Neural cell (in vitro differentiated cells): Measurements from ENCODE around the gene MYEF2. TPM values are rescaled to one million over a fixed set of nuclear protein-coding genes. Genes with fewer than 3 reads are reported as not detected.

ENCODE experiments used
- H2AFZ ChIP-seq: fragments of 200-600, 300-800 bp; sonication (generic), shearing (Covaris generic); 2 replicates; pipeline ENCODE4 v1.6.0; 2014; ENCODE audit warnings: low read depth, mild to moderate bottlenecking, antibody characterized with exemption, low read length, moderate library complexity
- H3F3A ChIP-seq: fragments of 200-600 bp; shearing (Covaris generic); 2 replicates; pipeline ENCODE4 v1.6.1; 2016; ENCODE audit warnings: mild to moderate bottlenecking, moderate library complexity, mixed read lengths, antibody characterized with exemption, low read length; ENCODE audit not compliant: insufficient read depth, poor library complexity, severe bottlenecking
- H3K27ac ChIP-seq: fragments of 200-600, 300-800 bp; sonication (generic), shearing (Covaris generic); 2 replicates; pipeline ENCODE4 v1.5.1; 2014; ENCODE audit warnings: mild to moderate bottlenecking, low read length, moderate library complexity
- H3K27me3 ChIP-seq: fragments of 300-800, 200-600 bp; sonication (generic), shearing (Covaris generic); 2 replicates; pipeline ENCODE4 v1.6.0; 2014; ENCODE audit warnings: mild to moderate bottlenecking, low read depth, low read length, moderate library complexity; ENCODE audit not compliant: insufficient read depth
- H3K36me3 ChIP-seq: fragments of 300-800, 200-600 bp; sonication (generic), shearing (Covaris generic); 2 replicates; pipeline ENCODE4 v1.5.1; 2014; ENCODE audit warnings: mild to moderate bottlenecking, antibody characterized with exemption, low read length, moderate library complexity; ENCODE audit not compliant: insufficient read depth
- H3K4me2 ChIP-seq: fragments of 300-800, 200-600 bp; sonication (generic), shearing (Covaris generic); 2 replicates; pipeline ENCODE4 v1.6.0; 2014; ENCODE audit warnings: mild to moderate bottlenecking, low read length
- H3K4me3 ChIP-seq: fragments of 300-800, 200-600 bp; sonication (generic), shearing (Covaris generic); 2 replicates; pipeline ENCODE4 v1.5.1; 2014; ENCODE audit warnings: mild to moderate bottlenecking, low read length, moderate library complexity
- H3K79me2 ChIP-seq: fragments of 200-600 bp; shearing (Covaris generic); replicated peaks from 2 replicates; pipeline ENCODE4 v1.6.0; 2014; ENCODE audit warnings: mild to moderate bottlenecking, low read length, moderate library complexity; ENCODE audit not compliant: insufficient read depth
- H3K9ac ChIP-seq: fragments of 300-800, 200-600 bp; sonication (generic), shearing (Covaris generic); 2 replicates; pipeline ENCODE4 v1.6.1; 2016; ENCODE audit warnings: mild to moderate bottlenecking, low read length, mixed read lengths
- H3K9me2 ChIP-seq: fragments of 200-600 bp; shearing (Covaris generic); 2 replicates; pipeline ENCODE4 v1.6.1; 2016; ENCODE audit warnings: mild to moderate bottlenecking, low read length, mixed read lengths; ENCODE audit not compliant: insufficient read depth
- H3K9me3 ChIP-seq: fragments of 200-600, 300-800 bp; sonication (generic), shearing (Covaris generic); 2 replicates; pipeline ENCODE4 v1.6.1; 2016; ENCODE audit warnings: mild to moderate bottlenecking, mixed run types, low read length, moderate library complexity, mixed read lengths
- H4K20me1 ChIP-seq: fragments of 200-600 bp; shearing (Covaris generic); 2 replicates; pipeline ENCODE4 v1.6.1; 2016; ENCODE audit warnings: mild to moderate bottlenecking, mixed run types; ENCODE audit not compliant: insufficient read depth
- CTCF ChIP-seq: fragments of 450-650 bp; IDR thresholded peaks from 2 replicates; pipeline ENCODE4 v1.5.1; 2014; ENCODE audit warnings: antibody characterized with exemption, mild to moderate bottlenecking, moderate library complexity; ENCODE audit not compliant: poor library complexity, severe bottlenecking
- EP300 ChIP-seq: fragments of 450-650 bp; conservative IDR thresholded peaks from 2 replicates; pipeline ENCODE4 v1.6.1; 2014; ENCODE audit warnings: antibody characterized with exemption, mild to moderate bottlenecking, moderate library complexity; ENCODE audit not compliant: poor library complexity, severe bottlenecking
- EZH2 ChIP-seq: fragments of 200-600, 300-800 bp; shearing (Covaris generic), sonication (generic); IDR thresholded peaks from 2 replicates; pipeline ENCODE4 v1.6.1; 2014; ENCODE audit warnings: antibody characterized with exemption, low read length, borderline replicate concordance, mild to moderate bottlenecking; ENCODE audit not compliant: insufficient read depth, poor library complexity, severe bottlenecking
- MXI1 ChIP-seq: fragments of 450-650 bp; conservative IDR thresholded peaks from 2 replicates; pipeline ENCODE4 v1.6.1; 2014; ENCODE audit warnings: antibody characterized with exemption, mild to moderate bottlenecking; ENCODE audit not compliant: poor library complexity, severe bottlenecking
- POLR2AphosphoS5 ChIP-seq: IDR thresholded peaks from 2 replicates; pipeline ENCODE4 v1.6.1; 2012
- RAD21 ChIP-seq: fragments of 450-650 bp; conservative IDR thresholded peaks from 2 replicates; pipeline ENCODE4 v1.6.1; 2014; ENCODE audit warnings: antibody characterized with exemption, mild to moderate bottlenecking, moderate library complexity
- REST ChIP-seq: IDR thresholded peaks from 2 replicates; pipeline ENCODE4 v1.6.1; 2012; ENCODE audit warnings: borderline replicate concordance
- SMC3 ChIP-seq: fragments of 450-650 bp; conservative IDR thresholded peaks from 2 replicates; pipeline ENCODE4 v1.6.1; 2014; ENCODE audit warnings: antibody characterized with exemption, mild to moderate bottlenecking, moderate library complexity; ENCODE audit not compliant: poor library complexity
- TAF1 ChIP-seq: IDR thresholded peaks from 2 replicates; pipeline ENCODE4 v1.6.1; 2012; ENCODE audit warnings: low read depth
- polyA plus RNA-seq: library from polyadenylated mRNA; depleted of rRNA; stranded (reverse); fragments of >200 nt; gene quantifications from 2 replicates; pipeline ENCODE4 v1.2.3, GENCODE V29; 2014

Gene MYEF2
- polyA plus RNA-seq, 1 donor from 2014 or later: 176 TPM

DNA sequence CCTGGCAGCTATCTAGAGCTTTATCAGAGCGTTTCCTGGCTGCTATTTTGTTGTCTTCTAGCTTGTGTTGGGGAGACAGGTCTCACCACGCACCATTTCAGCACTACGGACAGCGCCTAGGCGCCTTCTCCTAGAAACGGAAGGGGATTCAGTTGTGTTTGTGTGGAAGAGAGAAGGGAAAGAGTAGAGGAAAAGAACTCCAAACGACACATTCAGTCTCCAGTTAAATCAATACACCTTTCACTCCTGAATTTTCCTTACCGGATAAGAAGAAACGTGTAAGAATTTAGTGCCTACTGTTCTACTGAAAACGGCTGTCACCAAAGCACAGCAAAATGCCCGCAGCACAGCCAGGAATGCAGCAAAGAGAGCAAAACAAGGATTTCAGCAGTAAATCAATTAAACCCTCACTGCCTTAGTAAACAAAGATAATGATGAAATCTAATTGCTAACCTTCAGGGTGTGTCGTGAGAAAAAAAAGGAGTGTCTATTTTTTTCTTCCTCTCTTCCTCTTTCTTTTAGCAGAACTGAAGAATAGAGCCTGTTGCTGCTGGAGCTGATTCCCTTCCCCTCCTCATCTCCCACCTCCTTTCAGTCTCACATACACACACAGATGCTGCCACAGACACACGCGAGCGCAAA, 13.0 kb upstream of the MYEF2 start:
- Histone ChIP-seq H3K79me2 (no peaks in the 10 kb centered on the region), H3K4me3 (peak overlapping the region; percentile 72), H4K20me1 (no peaks in the 10 kb centered on the region), H2AFZ (peak overlapping the region; percentile 61), H3K9me3 (no peaks in the 10 kb centered on the region), H3K4me2 (peak overlapping the region; percentile 89), H3K36me3 (no peaks in the 10 kb centered on the region), H3K9me2 (no peaks in the 10 kb centered on the region), H3K9ac (peak overlapping the region; percentile 62), H3K27ac (peak overlapping the region; percentile 65), H3F3A (peaks cover 2% of the 10 kb centered on the region), H3K27me3 (peaks cover 12% of the 10 kb centered on the region)
- TF ChIP-seq MXI1 (no peak), POLR2AphosphoS5 (peak; percentile 40), CTCF (no peak), REST (peak; percentile 97)

GRCh38 chr15:48186271-48186670, 8.2 kb upstream of the MYEF2 start:
- peaks cover 2% of the 10 kb centered on the region for H3F3A ChIP-seq
- no peaks in the 10 kb centered on the region for H3K79me2 ChIP-seq
- H3K9me2 ChIP-seq: no peaks in the 10 kb centered on the region
- no peak for TF ChIP-seq SMC3
- no peak for TF ChIP-seq REST
- no peak for TF ChIP-seq RAD21
- no peak for TF ChIP-seq POLR2AphosphoS5
- no peak for TF ChIP-seq CTCF
- no peak for TF ChIP-seq TAF1
- no peak for TF ChIP-seq EP300
- TF ChIP-seq MXI1: no peak
- no peak for TF ChIP-seq EZH2
- no peak overlapping the region for H3K4me3 ChIP-seq
- no peak overlapping the region for H3K9ac ChIP-seq
- no peaks in the 10 kb centered on the region for H3K36me3 ChIP-seq
- no peaks in the 10 kb centered on the region for H4K20me1 ChIP-seq
- H2AFZ ChIP-seq: no peak overlapping the region
- no peak overlapping the region for H3K27ac ChIP-seq
- no peak overlapping the region for H3K4me2 ChIP-seq
- H3K9me3 ChIP-seq: no peaks in the 10 kb centered on the region
- no peaks in the 10 kb centered on the region for H3K27me3 ChIP-seq
